HG03175 (cell line): ENCODE measurements around the gene GXYLT2.
"Not testable (repeated sequence)": the region's sequence is repeated elsewhere in the genome, so short reads cannot be mapped to it uniquely, and the experiment has no call there.

Experiments
- ATAC-seq: cut with Tn5 transposase; IDR thresholded peaks from one replicate; pipeline ENCODE4 v1.9.1; 2021; ENCODE audit warnings: mild to moderate bottlenecking, moderate library complexity; ENCODE audit not compliant: unreplicated experiment

GXYLT2 gene

DNA sequence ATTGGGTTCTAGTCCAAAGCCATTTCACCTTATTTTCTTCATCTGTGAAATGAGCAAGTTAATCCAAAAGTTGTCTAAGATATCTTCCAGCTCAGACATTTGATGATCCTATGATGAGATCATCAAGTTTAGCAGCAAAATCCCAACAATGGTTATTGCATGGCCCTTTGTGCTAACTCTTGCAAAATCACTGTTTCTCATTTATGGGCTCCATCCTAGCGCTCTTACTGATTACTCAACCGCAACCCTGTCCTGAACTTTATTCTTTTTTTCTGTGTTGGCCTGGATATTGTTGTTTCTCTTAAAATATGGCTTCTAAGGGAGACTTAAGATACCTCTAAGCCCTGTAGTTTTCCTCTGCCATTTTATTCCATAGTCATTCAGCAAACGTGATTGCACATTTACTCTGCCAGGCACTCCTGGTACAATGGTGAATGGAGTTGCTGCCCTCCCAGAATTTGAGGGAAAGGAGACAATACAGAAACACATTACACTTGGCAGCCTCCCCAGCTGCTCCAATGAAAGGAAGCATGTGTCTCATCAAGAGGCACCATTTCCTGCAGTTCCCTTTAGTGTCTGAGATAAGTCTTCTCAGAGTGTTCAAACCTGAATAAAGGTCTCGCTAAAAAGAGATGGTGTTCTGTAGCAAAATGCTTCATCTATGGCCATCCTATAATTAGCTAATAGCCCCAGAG, 4.4 kb downstream of the GXYLT2 start:
- no peak for ATAC-seq

DNA sequence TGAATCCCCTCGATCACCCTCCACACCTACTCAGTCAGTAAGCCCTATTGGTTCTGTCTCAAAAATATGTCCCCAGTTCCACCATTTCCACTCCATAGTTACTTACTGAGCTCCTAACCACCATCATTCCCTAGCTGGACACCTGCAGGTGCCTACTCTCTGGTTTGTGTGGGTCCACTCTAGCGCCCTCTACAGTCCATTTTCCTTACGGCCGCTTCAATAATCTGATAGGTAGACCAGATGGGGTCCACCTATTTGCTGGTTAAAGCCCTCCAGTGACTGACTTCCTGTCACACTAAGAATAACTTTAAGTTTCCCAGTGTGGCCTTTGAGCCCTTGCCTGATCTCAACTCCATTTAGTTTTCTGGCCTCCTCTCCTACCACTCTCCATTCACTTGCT, 5.0 kb downstream of the GXYLT2 start:
- no peak for ATAC-seq

DNA sequence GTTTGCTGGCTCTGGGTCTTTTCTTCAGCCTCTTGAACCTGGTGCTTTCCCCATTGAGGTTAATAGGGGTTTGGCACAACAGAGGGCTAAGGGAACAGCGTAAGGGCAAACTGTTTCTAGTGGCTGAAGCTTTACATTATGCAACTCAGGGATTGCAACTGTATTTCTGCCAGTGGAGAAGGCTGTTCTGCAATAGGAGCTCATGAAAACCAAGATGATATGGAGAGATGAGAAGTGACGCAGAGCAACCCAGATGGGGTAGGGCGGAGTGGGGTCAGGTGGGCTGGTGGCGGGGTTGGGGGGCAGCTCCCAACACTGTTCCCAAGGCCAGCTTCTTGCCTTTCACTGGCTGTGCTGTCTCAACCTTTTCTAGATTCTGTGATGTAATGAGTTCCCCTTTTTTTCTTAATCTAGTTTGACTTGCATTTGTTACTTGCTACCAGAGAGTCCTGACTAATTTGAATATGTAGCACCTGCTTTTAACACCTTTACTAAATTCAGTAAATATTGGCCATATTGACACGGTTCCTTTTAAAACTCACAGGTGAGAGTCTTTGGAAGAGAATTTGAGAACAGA, 7.2 kb downstream of the GXYLT2 start:
- ATAC-seq: no peak

DNA sequence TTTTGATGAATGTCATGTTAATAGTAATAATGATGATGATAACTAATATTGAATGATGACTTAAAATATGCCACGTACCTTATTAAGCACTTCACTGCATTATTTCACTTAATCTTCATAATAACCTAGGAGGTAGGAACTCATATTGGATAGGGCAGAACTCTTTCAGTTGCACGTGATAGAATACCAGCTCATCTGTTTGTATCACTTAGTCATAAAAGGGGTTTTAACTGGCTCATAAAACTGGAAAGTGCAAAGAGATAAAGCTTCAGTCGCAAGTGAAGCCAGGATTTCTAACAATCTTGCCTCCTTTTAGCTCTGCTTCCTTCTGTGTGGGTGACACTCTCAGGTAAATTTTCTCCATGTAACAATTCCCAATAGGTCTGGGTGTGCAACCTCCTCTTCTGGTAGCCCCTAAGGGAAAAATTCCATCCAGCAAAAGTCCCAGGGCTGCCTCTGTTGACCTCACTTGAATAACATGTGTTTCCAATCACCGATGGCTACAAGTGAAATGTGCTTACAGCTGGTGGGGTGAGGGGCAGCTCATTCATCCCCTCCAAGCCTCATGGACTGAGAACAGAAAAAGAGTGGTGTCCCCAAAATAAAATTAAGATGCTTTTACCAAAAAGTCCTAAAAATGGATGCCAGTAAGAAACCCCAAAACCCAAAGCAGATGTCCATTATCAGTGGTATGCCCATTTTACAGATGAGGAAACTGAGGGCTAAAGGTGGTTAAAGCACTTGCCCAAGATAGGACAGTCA, 9.3 kb downstream of the GXYLT2 start:
- ATAC-seq: no peak

DNA sequence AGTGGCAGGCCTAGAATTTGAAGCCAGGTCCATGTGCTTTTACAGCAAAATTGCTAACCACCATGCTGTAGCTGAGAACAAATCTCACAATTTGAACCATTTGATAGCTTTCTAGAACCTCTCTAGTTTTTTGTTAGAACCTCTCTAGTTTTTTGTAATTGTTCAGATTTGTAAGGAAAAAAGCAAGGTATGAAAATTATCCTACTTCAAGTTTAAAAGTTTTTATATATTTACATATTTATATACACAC, 9.8 kb downstream of the GXYLT2 start:
- ATAC-seq: no peak

DNA sequence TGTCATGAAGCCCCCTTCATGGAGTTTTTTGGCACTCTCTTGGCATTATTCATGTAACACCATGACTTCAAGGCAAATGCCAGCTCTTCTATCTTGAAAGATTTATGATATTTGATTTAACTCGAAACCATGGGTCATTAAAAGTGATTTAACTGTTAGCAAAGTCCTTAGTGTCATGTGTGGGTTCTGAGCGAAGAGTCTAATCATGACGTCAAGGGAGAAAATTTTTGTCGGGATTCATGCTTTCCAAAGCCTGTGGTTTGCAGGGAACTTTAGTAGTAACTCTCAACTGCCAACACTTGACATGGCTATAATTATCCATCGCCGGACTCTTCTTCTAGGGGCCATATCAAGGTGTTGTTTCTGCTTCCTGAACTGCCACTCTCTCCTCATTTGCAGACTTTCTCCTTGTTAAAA, 11.5 kb downstream of the GXYLT2 start:
- ATAC-seq: no peak

DNA sequence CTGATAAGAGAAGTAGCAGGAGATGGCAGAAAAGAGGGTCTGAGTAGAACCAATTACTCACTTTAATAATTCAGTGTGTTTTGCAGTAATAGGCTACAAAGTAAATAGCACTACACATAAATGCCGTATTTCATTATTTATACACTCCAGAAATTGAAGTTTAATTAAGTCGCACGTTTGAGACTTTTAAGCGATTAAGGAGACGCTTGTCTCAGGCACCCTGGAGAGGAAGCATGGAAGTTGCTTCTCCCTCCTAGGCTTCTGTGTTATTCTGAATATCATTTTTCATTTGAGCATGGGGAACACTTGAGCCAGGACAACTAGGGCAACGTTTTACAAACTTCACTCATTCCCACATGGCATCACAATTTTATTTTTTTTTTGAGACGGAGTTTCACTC, 12.2 kb downstream of the GXYLT2 start:
- no peak for ATAC-seq

DNA sequence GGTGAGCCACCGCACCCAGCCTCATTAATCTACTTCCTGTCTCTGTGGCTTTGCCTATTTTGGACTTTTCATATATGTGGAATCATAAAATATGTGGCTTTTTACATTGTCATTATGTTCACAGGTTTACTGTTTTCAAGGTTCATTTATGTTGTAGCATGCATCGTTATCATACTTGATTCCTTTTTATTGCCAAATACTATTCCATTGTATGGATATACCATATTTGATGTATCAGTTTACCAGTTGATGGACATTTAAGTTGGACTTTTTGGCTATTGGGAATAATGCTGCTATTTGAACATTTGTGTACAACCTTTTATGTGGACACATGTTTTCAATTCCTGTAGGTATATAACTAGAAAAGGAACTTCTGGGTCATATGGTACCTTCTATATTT, 14.0 kb downstream of the GXYLT2 start:
- ATAC-seq: no peak

DNA sequence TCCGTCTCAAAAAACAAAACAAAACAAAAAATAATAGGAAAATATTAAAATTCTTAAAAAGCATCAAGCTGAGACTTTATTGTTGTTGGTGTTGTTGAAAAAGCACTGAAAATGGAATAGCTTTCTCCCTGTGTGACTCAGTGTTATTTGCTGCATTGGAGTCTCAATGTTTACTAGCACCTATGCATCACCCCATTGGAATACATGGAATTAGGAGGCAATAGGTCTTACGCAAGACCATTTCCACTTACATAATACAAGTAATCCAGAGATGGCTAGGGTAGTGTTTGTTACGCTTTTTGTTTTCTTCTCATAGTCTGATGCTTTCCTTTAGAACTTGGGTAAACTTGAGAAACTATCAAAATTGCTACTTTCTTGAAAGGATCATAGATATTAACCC, 15.2 kb downstream of the GXYLT2 start:
- ATAC-seq: no peak

DNA sequence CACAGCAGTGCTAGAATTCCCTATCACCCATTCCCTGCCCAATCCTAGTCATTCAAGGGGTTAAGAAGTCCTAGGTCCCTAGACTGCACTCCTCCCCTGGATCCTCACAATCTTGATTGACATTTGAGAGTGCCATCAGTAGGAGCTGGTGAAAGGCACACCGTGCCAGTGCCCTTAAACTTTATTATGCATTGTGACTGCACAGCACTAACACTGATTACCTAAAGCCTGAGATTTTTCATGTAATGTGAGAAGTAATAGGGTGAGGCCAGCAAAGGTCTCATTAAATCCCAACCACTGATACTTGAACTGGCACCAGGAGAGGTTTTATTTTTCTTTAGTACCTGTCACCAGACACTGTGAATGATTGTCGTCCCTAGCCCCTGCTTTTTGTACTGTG, 16.3 kb downstream of the GXYLT2 start:
- ATAC-seq: no peak

DNA sequence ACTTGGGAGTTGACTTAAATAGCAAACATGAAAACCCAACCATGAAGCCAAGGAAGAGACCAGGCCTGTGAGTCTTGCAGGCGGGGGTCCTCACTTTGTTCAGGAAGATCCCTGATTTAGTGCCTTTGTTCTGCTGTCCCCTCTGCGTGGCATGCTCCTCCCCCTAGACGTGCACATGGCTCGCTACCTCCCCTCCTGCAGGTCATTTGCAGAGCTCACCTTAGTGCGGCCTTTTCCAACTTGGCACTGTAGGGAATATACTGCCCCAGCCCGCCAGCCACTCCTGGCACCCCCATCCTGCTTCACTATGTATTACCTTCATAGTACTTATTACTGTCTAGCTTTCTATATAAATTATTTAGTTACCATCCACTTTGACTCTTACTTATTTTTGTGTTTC, 18.3 kb downstream of the GXYLT2 start:
- ATAC-seq: no peak

DNA sequence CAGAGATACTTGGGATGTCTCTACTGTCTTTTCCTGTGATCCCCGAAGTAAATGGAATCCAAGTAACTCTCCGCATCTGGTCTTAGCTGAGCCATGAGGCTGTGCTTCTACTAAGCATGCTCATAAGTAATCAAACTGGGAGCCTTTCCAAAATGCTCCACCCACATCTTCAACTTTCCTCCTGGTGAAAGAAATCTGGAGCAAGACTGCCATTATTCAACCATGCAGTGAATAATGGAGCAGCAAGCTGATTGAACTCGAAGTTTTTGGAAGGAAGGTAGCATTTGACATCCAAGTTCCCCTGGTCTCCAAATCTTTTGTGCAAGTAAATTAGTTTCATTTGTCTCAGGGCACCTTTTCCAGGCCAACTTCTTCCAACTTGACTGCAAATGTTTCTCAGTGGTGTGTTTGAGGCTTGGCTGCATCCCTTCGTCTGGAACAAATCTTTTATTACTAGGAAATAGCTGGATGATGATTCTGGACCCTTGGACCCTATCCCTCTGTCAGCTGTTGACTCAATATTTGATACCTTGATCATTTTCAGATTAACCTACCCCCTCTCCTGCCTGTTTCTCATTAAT, 19.4 kb downstream of the GXYLT2 start:
- ATAC-seq: no peak

DNA sequence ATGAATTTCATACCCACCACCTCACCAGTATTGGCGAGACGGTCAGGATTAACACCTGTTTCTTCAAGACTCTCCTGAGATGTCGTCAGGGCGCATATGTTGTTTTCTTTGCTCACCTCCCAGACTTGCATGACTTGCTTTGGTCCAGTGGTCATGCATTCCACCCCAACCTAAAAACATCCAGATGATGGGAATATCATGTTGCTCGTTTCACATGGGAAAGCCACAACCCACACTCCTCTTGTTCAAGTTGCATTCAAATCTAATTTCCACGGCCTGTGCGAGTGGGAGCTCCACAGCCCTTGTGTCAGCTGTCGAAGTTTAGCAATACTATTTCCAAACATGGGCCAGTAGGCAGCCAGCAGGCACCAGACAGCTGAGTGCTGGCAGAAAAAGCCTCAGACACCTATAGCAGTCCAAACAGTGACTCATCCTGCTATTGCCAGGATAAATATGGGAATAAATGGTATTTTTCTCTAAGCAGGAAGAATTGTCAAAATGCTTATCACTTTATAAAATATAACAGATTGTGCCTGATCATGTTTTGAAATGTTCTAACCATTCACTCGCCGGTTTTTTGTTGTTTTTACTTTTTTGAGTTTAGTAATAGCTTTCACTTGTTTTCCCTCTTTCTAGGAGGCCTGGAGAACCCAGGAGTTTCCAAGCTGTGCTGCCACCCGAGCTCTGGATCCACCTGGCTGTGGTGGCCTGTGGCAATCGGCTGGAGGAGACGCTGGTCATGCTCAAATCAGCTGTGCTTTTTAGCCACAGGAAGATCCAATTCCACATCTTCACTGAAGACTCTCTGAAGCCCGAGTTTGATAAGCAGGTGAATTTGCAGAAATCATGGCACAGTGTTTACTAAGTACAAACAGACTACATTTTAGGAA, 20.1 kb downstream of the GXYLT2 start:
- no peak for ATAC-seq

DNA sequence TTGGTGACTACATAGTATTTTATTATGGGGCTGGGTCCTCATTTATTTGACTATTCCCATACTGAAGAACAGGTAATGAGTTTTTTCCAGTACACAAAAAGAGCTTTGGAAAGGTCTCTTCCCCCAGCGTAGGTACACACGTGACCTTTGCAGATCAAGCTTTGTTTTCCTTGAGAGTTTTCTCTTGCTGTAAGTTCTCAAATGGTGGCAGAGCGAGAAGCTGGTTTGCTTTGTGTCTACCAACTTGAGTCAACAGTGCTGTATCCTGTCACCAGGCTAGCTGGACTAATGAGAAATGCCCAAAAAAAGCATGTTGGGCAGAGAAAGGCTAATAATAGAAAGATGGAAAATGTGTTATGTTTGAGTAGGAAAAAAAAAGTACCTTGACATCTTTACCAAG, 21.7 kb downstream of the GXYLT2 start:
- no peak for ATAC-seq

DNA sequence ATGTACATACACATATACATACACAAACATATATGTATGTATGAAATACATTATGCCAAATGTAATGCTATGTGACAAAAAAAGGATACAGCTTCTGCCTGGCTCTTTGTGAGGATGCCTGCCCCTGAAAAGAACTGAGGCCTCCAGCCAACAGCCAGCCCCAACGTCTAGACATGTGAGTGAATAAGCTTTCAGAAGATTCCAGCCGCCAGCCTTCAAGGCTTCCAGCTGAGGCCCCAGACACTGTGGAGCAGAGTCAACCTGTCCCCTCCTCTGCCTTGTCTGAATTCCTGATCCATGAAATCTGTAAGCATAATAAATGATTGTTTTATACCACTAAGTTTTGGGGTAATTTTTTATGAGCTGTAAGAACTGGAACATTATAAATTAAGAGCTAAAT, 24.7 kb downstream of the GXYLT2 start:
- ATAC-seq: no peak

DNA sequence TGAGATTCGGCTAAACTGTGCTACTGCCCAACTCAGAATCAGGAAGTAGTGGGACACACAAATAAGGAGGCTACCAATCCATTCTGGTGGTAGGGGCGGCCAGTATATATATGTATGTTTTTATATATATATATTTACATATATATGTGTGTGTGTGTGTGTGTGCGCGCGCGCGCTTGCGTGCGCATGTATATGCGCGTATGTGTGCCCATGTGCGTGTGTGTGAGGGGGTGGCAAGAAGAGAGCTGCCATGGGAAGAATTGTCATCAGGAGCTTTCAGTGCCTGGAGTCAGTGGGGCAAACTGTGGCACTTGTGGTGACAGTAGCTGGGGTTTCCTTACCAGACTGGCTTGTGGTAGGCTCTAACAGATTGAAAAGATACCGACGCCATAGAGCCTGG, 26.5 kb downstream of the GXYLT2 start:
- no peak for ATAC-seq

DNA sequence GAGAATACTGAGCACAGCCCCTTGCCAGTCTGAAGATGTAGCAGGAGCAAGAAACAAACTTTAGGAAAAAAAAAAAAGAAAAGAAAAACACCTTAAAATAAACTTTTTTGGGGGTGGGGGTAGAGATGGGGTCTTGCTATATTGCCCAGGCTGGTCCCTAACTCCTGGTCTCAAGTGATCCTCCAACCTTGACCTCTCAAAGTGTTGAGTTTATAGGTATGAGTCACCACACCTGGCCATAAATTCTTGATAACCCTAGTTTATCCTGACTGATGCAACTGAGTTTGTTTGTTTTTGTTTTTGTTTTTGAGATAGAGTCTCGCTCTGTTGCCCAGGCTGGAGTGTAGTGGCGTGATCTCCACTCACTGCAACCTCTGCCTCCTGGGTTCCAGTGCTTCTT, 28.4 kb downstream of the GXYLT2 start:
- ATAC-seq: no peak

DNA sequence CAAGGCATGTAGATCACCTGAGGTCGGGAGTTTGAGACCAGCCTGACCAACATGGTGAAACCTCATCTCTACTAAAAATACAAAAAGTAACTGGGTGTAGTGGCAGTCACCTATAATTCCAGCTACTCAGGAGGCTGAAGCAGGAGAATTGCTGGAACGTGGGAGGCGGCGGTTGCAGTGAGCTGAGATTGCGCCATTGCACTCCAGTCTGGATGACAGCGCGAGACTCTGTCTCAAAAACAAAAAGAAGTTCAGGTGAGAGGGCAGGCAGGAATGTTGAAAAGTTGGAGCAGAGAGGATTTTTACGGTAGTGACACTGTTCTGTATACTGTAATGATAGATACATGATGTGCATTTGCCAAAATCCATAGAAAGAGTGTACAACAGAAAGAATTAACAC, 31.7 kb downstream of the GXYLT2 start:
- no peak for ATAC-seq

DNA sequence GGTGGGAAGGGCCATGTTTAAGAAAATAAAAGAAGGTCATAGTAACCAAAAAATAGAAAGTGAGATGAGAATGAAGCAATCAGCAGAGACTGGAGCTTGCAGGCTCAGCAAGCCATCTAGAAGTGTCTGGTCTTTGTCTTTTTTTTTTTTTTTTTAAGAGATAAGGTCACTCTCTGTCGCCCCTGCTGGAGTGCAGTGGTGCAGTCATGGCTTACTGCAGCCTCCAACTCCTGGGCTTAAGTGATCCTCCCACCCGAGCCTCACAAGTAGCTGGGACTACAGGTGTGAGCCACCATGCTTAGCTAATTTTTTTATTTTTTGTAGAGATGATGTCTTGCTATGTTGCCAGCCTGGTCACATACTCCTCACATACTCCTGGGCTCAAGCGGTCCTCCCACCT, 36.2 kb downstream of the GXYLT2 start:
- no peak for ATAC-seq

DNA sequence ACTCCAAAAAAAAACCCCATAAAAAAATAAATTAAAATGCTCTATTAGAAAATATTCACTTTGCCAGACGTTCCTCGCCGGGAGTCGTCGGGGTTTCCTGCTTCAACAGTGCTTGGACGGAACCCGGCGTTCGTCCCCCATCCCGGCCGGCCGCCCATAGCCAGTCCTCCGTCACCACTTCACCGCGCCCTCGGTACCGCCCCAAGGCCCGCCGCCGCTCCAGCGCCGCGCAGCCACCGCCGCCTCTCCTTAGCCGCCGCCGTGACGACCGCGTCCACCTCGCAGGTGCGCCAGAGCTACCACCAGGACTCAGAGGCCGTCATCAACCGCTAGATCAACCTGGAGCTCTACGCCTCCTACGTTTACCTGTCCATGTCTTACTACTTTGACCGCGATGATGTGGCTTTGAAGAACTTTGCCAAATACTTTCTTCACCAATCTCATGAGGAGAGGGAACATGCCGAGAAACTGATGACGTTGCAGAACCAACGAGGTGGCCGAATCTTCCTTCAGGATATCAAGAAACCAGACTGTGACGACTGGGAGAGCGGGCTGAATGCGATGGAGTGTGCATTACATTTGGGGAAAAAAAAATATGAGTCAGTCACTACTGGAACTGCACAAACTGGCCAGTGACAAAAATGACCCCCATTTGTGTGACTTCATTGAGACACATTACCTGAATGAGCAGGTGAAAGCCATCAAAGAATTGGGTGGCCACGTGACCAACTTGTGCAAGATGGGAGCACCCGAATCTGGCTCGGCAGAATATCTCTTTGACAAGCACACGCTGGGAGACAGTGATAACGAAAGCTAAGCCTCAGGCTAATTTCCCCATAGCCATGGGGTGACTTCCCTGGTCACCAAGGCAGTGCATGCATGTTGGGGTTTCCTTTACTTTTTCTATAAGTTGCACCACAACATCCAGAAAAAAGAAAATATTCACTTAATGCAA, 41.2 kb downstream of the GXYLT2 start:
- ATAC-seq: not testable (repeated sequence)
